Measurements from ENCODE around the gene SUGP1. TPM values are rescaled to one million over a fixed set of nuclear protein-coding genes. Genes with fewer than 3 reads are reported as not detected.

Gene SUGP1
- total and polyA plus RNA-seq, 2 of the 13 experiments (the other 11 are each of a cell fraction or from before 2014, with no cell fraction given) = 21.6 to 25.9 TPM

DNA sequence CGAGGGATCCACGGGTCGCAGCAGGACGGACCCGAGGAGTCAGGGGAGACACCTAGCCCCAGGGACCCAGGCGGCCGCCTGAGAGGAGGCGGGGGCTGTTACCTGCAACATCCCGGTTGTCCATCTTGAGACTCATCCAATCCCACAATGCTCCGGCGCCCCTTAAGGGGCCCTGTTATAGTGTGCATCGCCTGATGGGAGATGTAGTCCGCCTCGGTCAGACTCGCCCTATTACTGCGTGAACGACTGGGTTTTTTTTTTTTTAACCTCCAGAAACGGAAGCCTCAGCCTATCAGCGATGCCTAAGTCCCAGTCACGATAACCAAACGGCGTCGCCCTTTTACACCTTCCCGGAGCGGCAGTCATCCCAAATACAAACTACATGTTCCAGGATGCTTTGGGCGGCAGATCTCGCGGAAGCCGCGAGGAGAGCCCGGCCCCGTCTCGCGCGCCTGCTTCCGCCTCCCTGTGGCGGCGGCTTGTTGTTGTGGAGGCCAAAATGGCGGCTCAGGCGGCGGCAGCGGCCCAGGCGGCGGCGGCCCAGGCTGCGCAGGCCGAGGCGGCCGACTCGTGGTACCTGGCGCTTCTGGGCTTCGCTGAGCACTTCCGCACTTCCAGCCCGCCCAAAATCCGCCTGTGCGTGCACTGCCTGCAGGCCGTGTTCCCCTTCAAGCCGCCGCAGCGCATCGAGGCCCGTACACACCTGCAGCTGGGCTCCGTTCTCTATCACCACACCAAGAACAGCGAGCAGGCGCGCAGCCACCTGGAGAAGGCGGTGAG, at the start of gene SUGP1, which contains the start of gene MAU2 (continued):
- peak; percentile 98 for TF ChIP-seq YY1 (IDR thresholded peaks at IDR 0.05; ENCODE audit: insufficient read depth, insufficient replicate concordance, low read depth, low read length)
- TF ChIP-seq ELF4 (CRISPR knock-in tag; IDR thresholded peaks at IDR 0.05; ENCODE audit: borderline replicate concordance) = no peak
- no peak for TF ChIP-seq SRF (IDR thresholded peaks at IDR 0.05; ENCODE audit: low read depth, low read length)
- peak; percentile 98 for TF ChIP-seq ZFY (CRISPR knock-in tag; IDR thresholded peaks at IDR 0.05)
- TF ChIP-seq DBP (CRISPR knock-in tag; IDR thresholded peaks at IDR 0.05; ENCODE audit: not compliant biosample characterization) = no peak
- TF ChIP-seq ZFP91 (CRISPR knock-in tag; IDR thresholded peaks at IDR 0.05; ENCODE audit: borderline replicate concordance) = peak; percentile 94
- TF ChIP-seq CREB1 (IDR thresholded peaks at IDR 0.05) = peak; percentile 53; the same call in 1 of the 2 replicates
- peak; percentile 63 for TF ChIP-seq CREB1 (CRISPR knock-in tag; IDR thresholded peaks at IDR 0.05)
- peak; percentile 71; the same call in 1 of the 2 replicates for TF ChIP-seq ZNF607 (CRISPR knock-in tag; IDR thresholded peaks at IDR 0.05; ENCODE audit: borderline replicate concordance)
- TF ChIP-seq KLF11 (CRISPR knock-in tag; IDR thresholded peaks at IDR 0.05) = no peak
- no peak for TF ChIP-seq PRMT3 (CRISPR knock-in tag; IDR thresholded peaks at IDR 0.05; ENCODE audit: borderline replicate concordance, low read depth)
- no peak for TF ChIP-seq SRSF9 (IDR thresholded peaks at IDR 0.05; ENCODE audit: borderline replicate concordance, insufficient read depth, low read depth, low read length, poor library complexity, severe bottlenecking)
- peak; percentile 80; the same call in 1 of the 2 replicates for TF ChIP-seq SIN3A (IDR thresholded peaks at IDR 0.05; ENCODE audit: borderline replicate concordance, low read depth, low read length)
- TF ChIP-seq ZNF749 (CRISPR knock-in tag; IDR thresholded peaks at IDR 0.05; ENCODE audit: borderline replicate concordance) = peak; percentile 79
- TF ChIP-seq ZIK1 (CRISPR knock-in tag; IDR thresholded peaks at IDR 0.05; ENCODE audit: borderline replicate concordance, low read depth) = no peak
- TF ChIP-seq, protein P1, sequence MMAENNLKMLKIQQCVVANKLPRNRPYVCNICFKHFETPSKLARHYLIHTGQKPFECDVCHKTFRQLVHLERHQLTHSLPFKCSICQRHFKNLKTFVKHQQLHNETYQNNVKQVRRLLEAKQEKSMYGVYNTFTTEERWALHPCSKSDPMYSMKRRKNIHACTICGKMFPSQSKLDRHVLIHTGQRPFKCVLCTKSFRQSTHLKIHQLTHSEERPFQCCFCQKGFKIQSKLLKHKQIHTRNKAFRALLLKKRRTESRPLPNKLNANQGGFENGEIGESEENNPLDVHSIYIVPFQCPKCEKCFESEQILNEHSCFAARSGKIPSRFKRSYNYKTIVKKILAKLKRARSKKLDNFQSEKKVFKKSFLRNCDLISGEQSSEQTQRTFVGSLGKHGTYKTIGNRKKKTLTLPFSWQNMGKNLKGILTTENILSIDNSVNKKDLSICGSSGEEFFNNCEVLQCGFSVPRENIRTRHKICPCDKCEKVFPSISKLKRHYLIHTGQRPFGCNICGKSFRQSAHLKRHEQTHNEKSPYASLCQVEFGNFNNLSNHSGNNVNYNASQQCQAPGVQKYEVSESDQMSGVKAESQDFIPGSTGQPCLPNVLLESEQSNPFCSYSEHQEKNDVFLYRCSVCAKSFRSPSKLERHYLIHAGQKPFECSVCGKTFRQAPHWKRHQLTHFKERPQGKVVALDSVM (CRISPR knock-in tag; IDR thresholded peaks at IDR 0.05) = peak; percentile 57; the same call in 1 of the 2 replicates
- no peak for TF ChIP-seq SOX13 (IDR thresholded peaks at IDR 0.05)
- no peak for TF ChIP-seq SOX13 (CRISPR knock-in tag; conservative IDR thresholded peaks at IDR 0.05 in 1 of 2, IDR thresholded peaks at IDR 0.05 in 1 of 2)
- TF ChIP-seq, protein P2, sequence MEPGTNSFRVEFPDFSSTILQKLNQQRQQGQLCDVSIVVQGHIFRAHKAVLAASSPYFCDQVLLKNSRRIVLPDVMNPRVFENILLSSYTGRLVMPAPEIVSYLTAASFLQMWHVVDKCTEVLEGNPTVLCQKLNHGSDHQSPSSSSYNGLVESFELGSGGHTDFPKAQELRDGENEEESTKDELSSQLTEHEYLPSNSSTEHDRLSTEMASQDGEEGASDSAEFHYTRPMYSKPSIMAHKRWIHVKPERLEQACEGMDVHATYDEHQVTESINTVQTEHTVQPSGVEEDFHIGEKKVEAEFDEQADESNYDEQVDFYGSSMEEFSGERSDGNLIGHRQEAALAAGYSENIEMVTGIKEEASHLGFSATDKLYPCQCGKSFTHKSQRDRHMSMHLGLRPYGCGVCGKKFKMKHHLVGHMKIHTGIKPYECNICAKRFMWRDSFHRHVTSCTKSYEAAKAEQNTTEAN (CRISPR knock-in tag; conservative IDR thresholded peaks at IDR 0.05) = 0 out of 2 replicates have a peak, but pooled peaks have one; percentile 8
- TF ChIP-seq ZNF550 (CRISPR knock-in tag; IDR thresholded peaks at IDR 0.05; ENCODE audit: borderline replicate concordance) = no peak
- TF ChIP-seq ZNF205 (CRISPR knock-in tag; IDR thresholded peaks at IDR 0.05) = no peak
- no peak for TF ChIP-seq ZNF839 (CRISPR knock-in tag; IDR thresholded peaks at IDR 0.05; ENCODE audit: borderline replicate concordance)
- peak; percentile 97 for TF ChIP-seq DRAP1 (CRISPR knock-in tag; IDR thresholded peaks at IDR 0.05)
